Loucy (cell line): ENCODE measurements around the gene TM9SF1.

Experiments used
- H2AFZ ChIP-seq: fragments of 200-600 bp; sonication (generic); 2 replicates; pipeline ENCODE4 v1.6.0; 2016; ENCODE audit warnings: antibody characterized with exemption, mild to moderate bottlenecking, low read length, moderate library complexity
- H3F3A ChIP-seq: fragments of 200-600 bp; 2 replicates; pipeline ENCODE4 v1.6.0; 2016; ENCODE audit warnings: antibody characterized with exemption, low read depth, mild to moderate bottlenecking
- H3K27me3 ChIP-seq: fragments of 200-600 bp; sonication (generic); 2 replicates; pipeline ENCODE4 v1.6.1; 2014; ENCODE audit warnings: low read length, mild to moderate bottlenecking; ENCODE audit not compliant: insufficient read depth, poor library complexity, severe bottlenecking
- H3K36me3 ChIP-seq: fragments of 200-600 bp; sonication (generic); 2 replicates; pipeline ENCODE4 v1.6.1; 2016; ENCODE audit warnings: low read length; ENCODE audit not compliant: insufficient read depth
- H3K4me1 ChIP-seq: fragments of 200-600 bp; sonication (generic); 2 replicates; pipeline ENCODE4 v1.5.1; 2014; ENCODE audit warnings: low read length, mild to moderate bottlenecking; ENCODE audit not compliant: insufficient read depth, poor library complexity, severe bottlenecking
- H3K4me2 ChIP-seq: fragments of 200-600 bp; sonication (generic); 2 replicates; pipeline ENCODE4 v1.6.0; 2014; ENCODE audit warnings: antibody characterized with exemption, low read length, low read depth, mild to moderate bottlenecking; ENCODE audit not compliant: poor library complexity, severe bottlenecking
- H3K4me3 ChIP-seq: fragments of 200-600 bp; sonication (generic); 2 replicates; pipeline ENCODE4 v1.5.1; 2014; ENCODE audit warnings: low read length, mild to moderate bottlenecking, mixed read lengths; ENCODE audit not compliant: poor library complexity, severe bottlenecking
- H3K79me2 ChIP-seq: fragments of 200-600 bp; sonication (generic); 2 replicates; pipeline ENCODE4 v1.6.1; 2014; ENCODE audit warnings: low read length; ENCODE audit not compliant: insufficient read depth
- H3K9ac ChIP-seq: fragments of 200-600 bp; sonication (generic); 2 replicates; pipeline ENCODE4 v1.6.0; 2014; ENCODE audit warnings: mild to moderate bottlenecking, low read depth, low read length, moderate library complexity; ENCODE audit not compliant: poor library complexity, severe bottlenecking
- H3K9me2 ChIP-seq: fragments of 200-600 bp; sonication (generic); replicated peaks from 2 replicates; pipeline ENCODE4 v1.6.1; 2016; ENCODE audit warnings: low read depth, low read length, mixed read lengths
- H3K9me3 ChIP-seq: fragments of 200-600 bp; sonication (generic); 2 replicates; pipeline ENCODE4 v1.6.1; 2014; ENCODE audit warnings: mild to moderate bottlenecking, antibody characterized with exemption, low read length, low read depth; ENCODE audit not compliant: insufficient read depth
- H4K20me1 ChIP-seq: fragments of 200-600 bp; sonication (generic); 2 replicates; pipeline ENCODE4 v1.6.0; 2014; ENCODE audit warnings: antibody characterized with exemption, low read length, mild to moderate bottlenecking; ENCODE audit not compliant: insufficient read depth, poor library complexity, severe bottlenecking
- CTCF ChIP-seq: fragments of 200-600 bp; sonication (generic); conservative IDR thresholded peaks from 2 replicates; pipeline ENCODE4 v1.5.1; 2014; ENCODE audit warnings: mild to moderate bottlenecking, antibody characterized with exemption, low read length
- EZH2phosphoT487 ChIP-seq: fragments of 200-600 bp; IDR thresholded peaks from 2 replicates; pipeline ENCODE4 v1.6.1; 2018; ENCODE audit warnings: antibody characterized with exemption, mild to moderate bottlenecking, moderate library complexity, borderline replicate concordance

TM9SF1 gene

GRCh38 chr14:24179961-24180796 lies 15.1 kb downstream of the TM9SF1 start:
- Histone ChIP-seq H2AFZ (no peak overlapping the region), H3K4me3 (no peak overlapping the region), H3K27me3 (no peaks in the 10 kb centered on the region), H3K9ac (no peak overlapping the region), H3F3A (no peaks in the 10 kb centered on the region), H3K9me2 (no peaks in the 10 kb centered on the region), H3K4me2 (no peak overlapping the region), H3K9me3 (no peaks in the 10 kb centered on the region), H4K20me1 (no peaks in the 10 kb centered on the region), H3K36me3 (peaks cover 7% of the 10 kb centered on the region; the same call in 1 of the 2 replicates), H3K79me2 (no peaks in the 10 kb centered on the region), H3K4me1 (no peaks in the 10 kb centered on the region)
- TF ChIP-seq EZH2phosphoT487: no peak
- TF ChIP-seq CTCF: no peak

GRCh38 chr14:24179294-24179960 lies 15.8 kb downstream of the TM9SF1 start:
- Histone ChIP-seq H3K36me3 (peaks cover 7% of the 10 kb centered on the region; the same call in 1 of the 2 replicates), H3K4me3 (no peak overlapping the region), H3K4me2 (no peak overlapping the region), H3K4me1 (no peaks in the 10 kb centered on the region), H3K9me3 (no peaks in the 10 kb centered on the region), H3K9me2 (no peaks in the 10 kb centered on the region), H2AFZ (no peak overlapping the region), H3K9ac (no peak overlapping the region), H3K27me3 (no peaks in the 10 kb centered on the region), H4K20me1 (no peaks in the 10 kb centered on the region), H3K79me2 (no peaks in the 10 kb centered on the region), H3F3A (no peaks in the 10 kb centered on the region)
- TF ChIP-seq CTCF: no peak
- no peak for TF ChIP-seq EZH2phosphoT487

- H3K4me1 ChIP-seq: no peaks in the 10 kb centered on the region
- no peak for TF ChIP-seq EZH2phosphoT487
- no peak for TF ChIP-seq CTCF
- no peak overlapping the region for H3K4me3 ChIP-seq
- no peaks in the 10 kb centered on the region for H3K9me3 ChIP-seq
- no peaks in the 10 kb centered on the region for H3K9me2 ChIP-seq
- H3K4me2 ChIP-seq: no peak overlapping the region
- no peaks in the 10 kb centered on the region for H3F3A ChIP-seq
- H4K20me1 ChIP-seq: no peaks in the 10 kb centered on the region
- no peaks in the 10 kb centered on the region for H3K79me2 ChIP-seq
- H3K9ac ChIP-seq: no peak overlapping the region
- no peaks in the 10 kb centered on the region for H3K27me3 ChIP-seq
- H3K36me3 ChIP-seq: peaks cover 7% of the 10 kb centered on the region; the same call in 1 of the 2 replicates
- H2AFZ ChIP-seq: no peak overlapping the region
Measured at GRCh38 chr14:24178399-24179178, 16.7 kb downstream of the TM9SF1 start.
